HL-60 (cell line): ENCODE data around the gene TANGO6.
"Not testable (repeated sequence)": the region's sequence is repeated elsewhere in the genome, so short reads cannot be mapped to it uniquely, and the experiment has no call there.

Source experiments
- GABPA ChIP-seq: IDR thresholded peaks from 2 replicates; pipeline ENCODE4 v1.6.1; 2012; ENCODE audit warnings: low read depth
- POLR2AphosphoS5 ChIP-seq: IDR thresholded peaks from 2 replicates; pipeline ENCODE4 v1.6.1; 2012; ENCODE audit warnings: low read depth
- SPI1 ChIP-seq: IDR thresholded peaks from 2 replicates; pipeline ENCODE4 v1.6.1; 2012; ENCODE audit warnings: low read depth, mild to moderate bottlenecking, borderline replicate concordance
- TF ChIP-seq, protein P1 (sequence below): IDR thresholded peaks from one replicate; pipeline ENCODE4 v1.5.1; 2011; ENCODE audit warnings: low read length, control low read depth, inconsistent platforms; ENCODE audit not compliant: insufficient read depth
- TF ChIP-seq, protein P2 (sequence below): IDR thresholded peaks from 2 replicates; pipeline ENCODE4 v1.6.1; 2012; ENCODE audit warnings: low read depth; ENCODE audit not compliant: insufficient replicate concordance

DNA sequence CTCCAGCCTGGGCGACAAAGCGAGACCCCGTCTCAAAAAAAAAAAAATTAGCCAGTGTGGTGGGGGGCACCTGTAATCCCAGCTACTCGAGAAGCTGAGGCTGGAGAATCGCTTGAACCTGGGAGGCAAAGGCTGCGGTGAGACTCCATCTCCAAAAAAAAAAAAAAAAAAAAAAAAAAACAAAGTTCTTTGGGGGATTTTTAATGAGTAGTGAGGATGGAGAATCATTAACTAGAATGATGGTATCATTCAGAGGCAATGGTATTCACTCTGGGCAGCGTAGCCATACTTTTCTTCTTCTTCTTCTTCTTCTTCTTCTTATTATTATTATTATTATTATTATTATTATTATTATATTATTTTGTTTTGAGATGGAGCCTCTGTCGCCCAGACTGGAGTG lies 220.2 kb downstream of the TANGO6 start:
- TF ChIP-seq, protein P1, sequence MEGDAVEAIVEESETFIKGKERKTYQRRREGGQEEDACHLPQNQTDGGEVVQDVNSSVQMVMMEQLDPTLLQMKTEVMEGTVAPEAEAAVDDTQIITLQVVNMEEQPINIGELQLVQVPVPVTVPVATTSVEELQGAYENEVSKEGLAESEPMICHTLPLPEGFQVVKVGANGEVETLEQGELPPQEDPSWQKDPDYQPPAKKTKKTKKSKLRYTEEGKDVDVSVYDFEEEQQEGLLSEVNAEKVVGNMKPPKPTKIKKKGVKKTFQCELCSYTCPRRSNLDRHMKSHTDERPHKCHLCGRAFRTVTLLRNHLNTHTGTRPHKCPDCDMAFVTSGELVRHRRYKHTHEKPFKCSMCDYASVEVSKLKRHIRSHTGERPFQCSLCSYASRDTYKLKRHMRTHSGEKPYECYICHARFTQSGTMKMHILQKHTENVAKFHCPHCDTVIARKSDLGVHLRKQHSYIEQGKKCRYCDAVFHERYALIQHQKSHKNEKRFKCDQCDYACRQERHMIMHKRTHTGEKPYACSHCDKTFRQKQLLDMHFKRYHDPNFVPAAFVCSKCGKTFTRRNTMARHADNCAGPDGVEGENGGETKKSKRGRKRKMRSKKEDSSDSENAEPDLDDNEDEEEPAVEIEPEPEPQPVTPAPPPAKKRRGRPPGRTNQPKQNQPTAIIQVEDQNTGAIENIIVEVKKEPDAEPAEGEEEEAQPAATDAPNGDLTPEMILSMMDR = not testable (repeated sequence)
- TF ChIP-seq, protein P2, sequence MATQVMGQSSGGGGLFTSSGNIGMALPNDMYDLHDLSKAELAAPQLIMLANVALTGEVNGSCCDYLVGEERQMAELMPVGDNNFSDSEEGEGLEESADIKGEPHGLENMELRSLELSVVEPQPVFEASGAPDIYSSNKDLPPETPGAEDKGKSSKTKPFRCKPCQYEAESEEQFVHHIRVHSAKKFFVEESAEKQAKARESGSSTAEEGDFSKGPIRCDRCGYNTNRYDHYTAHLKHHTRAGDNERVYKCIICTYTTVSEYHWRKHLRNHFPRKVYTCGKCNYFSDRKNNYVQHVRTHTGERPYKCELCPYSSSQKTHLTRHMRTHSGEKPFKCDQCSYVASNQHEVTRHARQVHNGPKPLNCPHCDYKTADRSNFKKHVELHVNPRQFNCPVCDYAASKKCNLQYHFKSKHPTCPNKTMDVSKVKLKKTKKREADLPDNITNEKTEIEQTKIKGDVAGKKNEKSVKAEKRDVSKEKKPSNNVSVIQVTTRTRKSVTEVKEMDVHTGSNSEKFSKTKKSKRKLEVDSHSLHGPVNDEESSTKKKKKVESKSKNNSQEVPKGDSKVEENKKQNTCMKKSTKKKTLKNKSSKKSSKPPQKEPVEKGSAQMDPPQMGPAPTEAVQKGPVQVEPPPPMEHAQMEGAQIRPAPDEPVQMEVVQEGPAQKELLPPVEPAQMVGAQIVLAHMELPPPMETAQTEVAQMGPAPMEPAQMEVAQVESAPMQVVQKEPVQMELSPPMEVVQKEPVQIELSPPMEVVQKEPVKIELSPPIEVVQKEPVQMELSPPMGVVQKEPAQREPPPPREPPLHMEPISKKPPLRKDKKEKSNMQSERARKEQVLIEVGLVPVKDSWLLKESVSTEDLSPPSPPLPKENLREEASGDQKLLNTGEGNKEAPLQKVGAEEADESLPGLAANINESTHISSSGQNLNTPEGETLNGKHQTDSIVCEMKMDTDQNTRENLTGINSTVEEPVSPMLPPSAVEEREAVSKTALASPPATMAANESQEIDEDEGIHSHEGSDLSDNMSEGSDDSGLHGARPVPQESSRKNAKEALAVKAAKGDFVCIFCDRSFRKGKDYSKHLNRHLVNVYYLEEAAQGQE = not testable (repeated sequence)
- TF ChIP-seq GABPA, POLR2AphosphoS5, SPI1: not testable (repeated sequence)
